Keratinocyte (primary cell): ENCODE results near the gene SP140L. TPM values are rescaled to one million over a fixed set of nuclear protein-coding genes. Genes with fewer than 3 reads are reported as not detected.

ENCODE experiments used
- DNase-seq: peaks from one replicate; pipeline ENCODE4 v3.0.0-alpha.2; 2011; ENCODE audit warnings: low read depth, missing footprints, low spot score
- FAIRE-seq: peaks from 2 replicates; lab custom pipeline; 2011; peaks lifted over from hg19 to GRCh38; lab: Jason Lieb, UNC
- H2AFZ ChIP-seq: 2 replicates; pipeline ENCODE4 v1.6.0; 2012; ENCODE audit warnings: low read length, control low read depth, inconsistent platforms; ENCODE audit not compliant: control insufficient read depth
- H3K27ac ChIP-seq: 2 replicates; pipeline ENCODE4 v1.5.1; 2011; ENCODE audit warnings: low read length; ENCODE audit not compliant: control insufficient read depth, insufficient read depth
- H3K27me3 ChIP-seq: 3 replicates; pipeline ENCODE4 v1.6.0; 2011; ENCODE audit warnings: low read length; ENCODE audit not compliant: control insufficient read depth, insufficient read depth; ENCODE audit errors: extremely low read depth
- H3K36me3 ChIP-seq, 2 experiments: 2 replicates in 1 of 2; 3 replicates in 1 of 2; pipeline ENCODE4 v1.5.1; 2011; ENCODE audit warnings: low read length in 2 of 2, mild to moderate bottlenecking in 1 of 2; ENCODE audit not compliant: control insufficient read depth in 2 of 2, insufficient read depth in 2 of 2; ENCODE audit errors: extremely low read depth in 1 of 2
- H3K4me1 ChIP-seq: 3 replicates; pipeline ENCODE4 v1.5.1; 2011; ENCODE audit warnings: low read length; ENCODE audit not compliant: control insufficient read depth, insufficient read depth; ENCODE audit errors: extremely low read depth
- H3K4me2 ChIP-seq: 3 replicates; pipeline ENCODE4 v1.6.0; 2011; ENCODE audit warnings: low read depth, low read length; ENCODE audit not compliant: control insufficient read depth, insufficient read depth; ENCODE audit errors: extremely low read depth
- H3K4me3 ChIP-seq, 3 experiments: fragments of 200-600 bp in 1 of 3; sonication (generic) in 1 of 3; 2 replicates in 2 of 3; 3 replicates in 1 of 3; pipeline ENCODE4 v1.5.1; 2011 to 2016; ENCODE audit warnings: low read length in 3 of 3, mild to moderate bottlenecking in 3 of 3, control low read depth in 2 of 3, inconsistent platforms in 1 of 3, low read depth in 1 of 3, mixed read lengths in 1 of 3, mixed run types in 1 of 3, moderate library complexity in 1 of 3; ENCODE audit not compliant: control insufficient read depth in 2 of 3, insufficient read depth in 2 of 3; ENCODE audit errors: extremely low read depth in 1 of 3
- H3K79me2 ChIP-seq: 2 replicates; pipeline ENCODE4 v1.6.0; 2012; ENCODE audit warnings: low read length; ENCODE audit not compliant: control insufficient read depth, insufficient read depth
- H3K9ac ChIP-seq: 3 replicates; pipeline ENCODE4 v1.6.0; 2011; ENCODE audit warnings: low read length; ENCODE audit not compliant: control insufficient read depth, insufficient read depth; ENCODE audit errors: extremely low read depth
- H3K9me1 ChIP-seq: 3 replicates; pipeline ENCODE4 v1.6.0; 2011; ENCODE audit warnings: low read length; ENCODE audit not compliant: control insufficient read depth, insufficient read depth; ENCODE audit errors: extremely low read depth
- H3K9me3 ChIP-seq: 2 replicates; pipeline ENCODE4 v1.5.1; 2012; ENCODE audit warnings: low read depth, low read length; ENCODE audit not compliant: control insufficient read depth
- H4K20me1 ChIP-seq: 3 replicates; pipeline ENCODE4 v1.6.0; 2011; ENCODE audit warnings: low read length; ENCODE audit not compliant: control insufficient read depth, insufficient read depth; ENCODE audit errors: extremely low read depth
- CTCF ChIP-seq, 3 experiments: IDR thresholded peaks in 1 of 3; conservative IDR thresholded peaks in 1 of 3; optimal IDR thresholded peaks in 1 of 3; 2 replicates in 2 of 3; 3 replicates in 1 of 3; pipeline versions ENCODE3 to v1.5.1; 2011; ENCODE audit warnings: low read length in 3 of 3, mild to moderate bottlenecking in 3 of 3, moderate library complexity in 2 of 3, control low read depth in 1 of 3, inconsistent platforms in 1 of 3; ENCODE audit not compliant: insufficient read depth in 2 of 3; ENCODE audit errors: extremely low read depth in 1 of 3
- EZH2 ChIP-seq: IDR thresholded peaks from one replicate; pipeline ENCODE4 v1.6.1; 2012; ENCODE audit warnings: inconsistent platforms, mild to moderate bottlenecking, low read length, moderate library complexity
- dilution Hi-C: fragments of 300-500 bp; cut with MboI; formaldehyde crosslinking; loops from one replicate; pipeline ENCODE4 v1.7.0; 2020; ENCODE audit warnings: low sequenced_read_pairs; ENCODE audit not compliant: extremely low pct_ligation_motif_present
- polyA plus RNA-seq, 5 experiments: library from polyadenylated mRNA; depleted of rRNA in 3 of 5; stranded (reverse) in 3 of 5; stranded (forward) in 1 of 5; unstranded in 1 of 5; fragments of >200 nt; gene quantifications; 1 replicate in 1 of 5; 2 replicates in 3 of 5; 3 replicates in 1 of 5; pipeline versions ENCODE4 v1.2.1 to v1.2.3, GENCODE V29; 2011 to 2012; ENCODE audit warnings: missing spikeins in 2 of 5, low read depth in 1 of 5, low replicate concordance in 1 of 5

The SP140L gene
- polyA plus RNA-seq, 1 donor (not counting 4 experiments of a cell fraction or from before 2014, with no cell fraction given), result 10.8 TPM

GRCh38 chr2:230305416-230306275, 21.3 kb upstream of the SP140L start:
- H3K4me2 ChIP-seq, result no peak overlapping the region
- FAIRE-seq (no peak), DNase-seq (no peak)
- no peak overlapping the region for H3K27ac ChIP-seq
- no peaks in the 10 kb centered on the region for H3K79me2 ChIP-seq
- H3K27me3 ChIP-seq, result no peaks in the 10 kb centered on the region
- H4K20me1 ChIP-seq, result no peaks in the 10 kb centered on the region
- dilution Hi-C loops, result no loop called here
- H2AFZ ChIP-seq, result no peak overlapping the region
- no peaks in the 10 kb centered on the region for H3K4me1 ChIP-seq
- H3K9me3 ChIP-seq, result no peaks in the 10 kb centered on the region
- TF ChIP-seq EZH2, result no peak
- no peak for TF ChIP-seq CTCF (optimal IDR thresholded peaks at IDR 0.05 in 1 of 3, IDR thresholded peaks at IDR 0.05 in 1 of 3, conservative IDR thresholded peaks at IDR 0.05 in 1 of 3; ENCODE audit: extremely low read depth in 1 of 3, insufficient read depth in 2 of 3, low read length in 3 of 3)
- H3K9me1 ChIP-seq, result no peaks in the 10 kb centered on the region
- no peaks in the 10 kb centered on the region for H3K36me3 ChIP-seq
- no peak overlapping the region for H3K9ac ChIP-seq
- no peak overlapping the region for H3K4me3 ChIP-seq

- Histone ChIP-seq H3K9ac (no peak overlapping the region), H4K20me1 (no peaks in the 10 kb centered on the region), H2AFZ (no peak overlapping the region), H3K4me1 (no peaks in the 10 kb centered on the region), H3K27ac (no peak overlapping the region), H3K4me2 (no peak overlapping the region), H3K36me3 (no peaks in the 10 kb centered on the region), H3K79me2 (no peaks in the 10 kb centered on the region), H3K9me1 (no peaks in the 10 kb centered on the region), H3K4me3 (no peak overlapping the region), H3K27me3 (no peaks in the 10 kb centered on the region), H3K9me3 (no peaks in the 10 kb centered on the region)
- DNase-seq, result no peak
- no peak for FAIRE-seq
- dilution Hi-C loops, result no loop called here
- TF ChIP-seq EZH2 (no peak), CTCF (optimal IDR thresholded peaks at IDR 0.05 in 1 of 3, IDR thresholded peaks at IDR 0.05 in 1 of 3, conservative IDR thresholded peaks at IDR 0.05 in 1 of 3; ENCODE audit: extremely low read depth in 1 of 3, insufficient read depth in 2 of 3, low read length in 3 of 3) (no peak)
These were observed 20.5 kb upstream of the SP140L start for GRCh38 chr2:230306474-230306873.
